ENCODE results near the gene FHIP2A. TPM values are rescaled to one million over a fixed set of nuclear protein-coding genes. Genes with fewer than 3 reads are reported as not detected.

Gene FHIP2A
- total and polyA plus RNA-seq, 2 of the 4 experiments (the other 2 are of a cell fraction) = 10.7 to 16.5 TPM

GRCh38 chr10:114831186-114831867 lies 9.7 kb downstream of the FHIP2A start (continued):
- TF ChIP-seq MAFK (IDR thresholded peaks at IDR 0.05; ENCODE audit: low read depth, low read length) (no peak), RAD21 (IDR thresholded peaks at IDR 0.05; ENCODE audit: low read length) (no peak)

DNA sequence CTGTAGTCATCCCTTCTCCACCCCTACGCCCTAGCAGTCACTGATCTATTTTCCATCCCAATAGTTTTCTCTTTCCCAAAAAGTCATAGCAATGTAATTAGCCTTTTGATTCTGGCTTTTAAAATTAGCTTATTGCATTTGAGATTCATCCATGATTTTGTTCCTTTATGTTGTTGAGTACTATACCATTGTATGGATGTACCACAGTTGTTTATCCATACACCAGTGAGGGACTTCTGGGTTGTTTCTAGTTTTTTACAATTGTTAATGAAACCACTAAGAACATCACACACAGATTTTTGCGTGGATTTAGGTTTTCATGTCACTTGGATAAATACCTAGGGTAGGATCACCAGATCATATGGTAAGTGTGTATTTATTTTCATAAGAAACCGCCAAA lies 16.1 kb downstream of the FHIP2A start:
- dilution Hi-C loops (cut with HindIII; ENCODE audit: low sequenced_read_pairs, unreplicated experiment) = no loop called here
- CTCF ChIA-PET = interaction anchor here (0.5 to 1.0 kb wide), 2 partner anchors 10 to 39 kb away, joined by 3 to 7 read pairs; no protein-coding TSS in a partner anchor
- BruUV-seq (replicated peaks) = no TSS peak
- no peak for TF ChIP-seq MAZ (IDR thresholded peaks at IDR 0.05; ENCODE audit: borderline replicate concordance, low read depth, low read length)
- TF ChIP-seq NFE2L2 (IDR thresholded peaks at IDR 0.05; ENCODE audit: low read depth, low read length) = no peak
- TF ChIP-seq MXI1 (IDR thresholded peaks at IDR 0.05; ENCODE audit: borderline replicate concordance, low read depth, low read length) = no peak
- no peak for TF ChIP-seq RAD21 (IDR thresholded peaks at IDR 0.05; ENCODE audit: low read length)
- TF ChIP-seq BHLHE40 (IDR thresholded peaks at IDR 0.05; ENCODE audit: low read depth, low read length) = no peak
- no peak for TF ChIP-seq ELK1 (IDR thresholded peaks at IDR 0.05; ENCODE audit: borderline replicate concordance, low read depth, low read length)
- TF ChIP-seq RFX5 (IDR thresholded peaks at IDR 0.05; ENCODE audit: low read depth, low read length) = no peak
- TF ChIP-seq FOS (IDR thresholded peaks at IDR 0.05; ENCODE audit: low read depth, low read length) = no peak
- no peak for TF ChIP-seq CHD1 (IDR thresholded peaks at IDR 0.05; ENCODE audit: low read depth, low read length)
- no peak for TF ChIP-seq SMC3 (IDR thresholded peaks at IDR 0.05; ENCODE audit: low read depth, low read length)
- no peak for TF ChIP-seq USF2 (IDR thresholded peaks at IDR 0.05; ENCODE audit: low read depth, low read length)
- no peak for TF ChIP-seq MAFK (IDR thresholded peaks at IDR 0.05; ENCODE audit: low read depth, low read length)
- TF ChIP-seq RCOR1 (IDR thresholded peaks at IDR 0.05; ENCODE audit: insufficient replicate concordance, low read length) = no peak

More for the DNA sequence above, 16.1 kb downstream of the FHIP2A start:
- H4K91ac ChIP-seq (ENCODE audit: insufficient read depth, low read depth, low read length) = no peak overlapping the region
- no peak overlapping the region for H3K9ac ChIP-seq (ENCODE audit: low read depth, low read length)
- H2BK15ac ChIP-seq (ENCODE audit: low read depth, low read length) = no peak overlapping the region
- no peak for ATAC-seq (ENCODE audit: low read depth)
- H3K18ac ChIP-seq (ENCODE audit: low read depth, low read length) = no peak overlapping the region
- H4K8ac ChIP-seq (ENCODE audit: low read depth in 2 of 2, low read length in 2 of 2) = no peak overlapping the region
- peaks cover 38% of the 10 kb centered on the region for H3K36me3 ChIP-seq (ENCODE audit: control insufficient read depth, insufficient read depth, low read length)
- no peaks in the 10 kb centered on the region for H4K20me1 ChIP-seq (ENCODE audit: insufficient read depth, low read length)
- whole genome bisulfite sequencing, 2 experiments (ENCODE audit: extremely low coverage in 2 of 2, insufficient read length in 1 of 2) = no CpG with 5 or more reads among the region's 3 CpGs
- no peak for DNase-seq
- H3K56ac ChIP-seq (ENCODE audit: extremely low read depth, insufficient read depth, low read length) = no peak overlapping the region
- H2AK5ac ChIP-seq (ENCODE audit: low read depth, low read length) = no peak overlapping the region
- H3K27me3 ChIP-seq (ENCODE audit: control insufficient read depth, insufficient read depth, low read length) = no peaks in the 10 kb centered on the region
- H3K9me3 ChIP-seq (ENCODE audit: control insufficient read depth, insufficient read depth, low read length) = no peaks in the 10 kb centered on the region
- H2BK120ac ChIP-seq (ENCODE audit: low read depth, low read length) = no peak overlapping the region
- H3K27ac ChIP-seq (ENCODE audit: insufficient read depth, low read length) = no peak overlapping the region
- no peak overlapping the region for H2AFZ ChIP-seq (replicated peaks; ENCODE audit: low read length, poor library complexity)
- no peak overlapping the region for H4K5ac ChIP-seq (ENCODE audit: low read depth, low read length)
- peaks cover 3% of the 10 kb centered on the region for H3K9me1 ChIP-seq (ENCODE audit: insufficient read depth, low read length)
- no peak overlapping the region for H3K4me2 ChIP-seq (ENCODE audit: low read depth, low read length)
- no peak overlapping the region for H2AK9ac ChIP-seq (replicated peaks; ENCODE audit: low read depth, low read length, poor library complexity)
- H3K14ac ChIP-seq (replicated peaks; ENCODE audit: low read depth, low read length) = no peak overlapping the region
- in situ Hi-C loops (cut with MboI; ENCODE audit: low sequenced_read_pairs) = no loop called here
- no peak overlapping the region for H2BK20ac ChIP-seq (ENCODE audit: low read depth, low read length)
- H3K4ac ChIP-seq (ENCODE audit: low read depth, low read length) = no peak overlapping the region
- intact Hi-C loops (cut with micrococcal nuclease) = no loop called here
- peaks cover 23 to 47% of the 10 kb centered on the region in 2 experiments for H3K79me1 ChIP-seq (ENCODE audit: low read depth in 1 of 2, low read length in 2 of 2)
- 0 out of 2 replicates have a peak, but pooled peaks cover 2% of the 10 kb centered on the region for H3K4me1 ChIP-seq (ENCODE audit: control insufficient read depth, insufficient read depth, low read length)
- H2BK5ac ChIP-seq (ENCODE audit: low read depth, low read length, poor library complexity, severe bottlenecking) = no peak overlapping the region
- H3K4me3 ChIP-seq (ENCODE audit: insufficient read depth, low read depth, low read length) = no peak overlapping the region
- POLR2A ChIA-PET (ENCODE audit: unreplicated experiment) = no interaction called here
- no peak overlapping the region for H3K23ac ChIP-seq (ENCODE audit: low read depth, low read length)

Measured in IMR-90 (cell line).